ENCODE results near the gene CD274.

CD274 gene

DNA sequence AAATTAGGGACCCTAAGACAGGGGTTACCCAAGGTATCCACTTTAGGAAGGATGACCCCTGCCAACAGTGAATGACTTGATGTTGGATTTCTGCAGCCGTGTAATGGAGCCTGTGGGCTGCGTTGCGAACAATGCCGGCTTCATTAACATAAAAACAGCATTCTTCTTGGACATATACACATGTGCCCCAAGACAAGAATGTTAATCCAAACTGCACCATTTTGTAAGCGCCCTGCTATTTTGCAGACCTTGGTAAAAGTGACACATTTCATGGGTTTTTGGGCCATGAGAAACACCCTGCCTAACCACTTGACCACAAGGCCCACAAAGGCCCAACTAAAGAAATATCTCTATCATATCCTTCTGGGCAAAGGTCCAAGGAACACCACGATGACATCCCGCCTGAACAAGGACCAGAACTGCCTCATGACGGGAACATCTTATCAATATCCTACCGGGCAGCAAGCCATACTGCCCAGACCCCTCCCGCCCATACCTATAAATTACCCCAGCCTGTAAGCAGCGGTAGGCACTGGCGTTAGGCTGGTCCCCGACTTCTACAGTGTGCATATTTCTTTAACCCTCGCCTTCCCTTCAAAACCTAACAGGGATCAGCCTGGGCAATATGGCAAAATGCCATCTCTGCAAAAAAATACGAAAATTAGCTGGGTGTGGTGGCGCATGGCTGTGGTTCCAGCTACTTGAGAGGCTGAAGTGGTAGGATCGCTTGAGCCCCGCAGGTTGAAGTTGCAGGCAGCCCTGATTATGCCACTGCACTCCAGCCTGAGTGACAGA, 50.3 kb downstream of the CD274 start:
- no peak for DNase-seq (ENCODE audit: low read depth in 2 of 2)

DNA sequence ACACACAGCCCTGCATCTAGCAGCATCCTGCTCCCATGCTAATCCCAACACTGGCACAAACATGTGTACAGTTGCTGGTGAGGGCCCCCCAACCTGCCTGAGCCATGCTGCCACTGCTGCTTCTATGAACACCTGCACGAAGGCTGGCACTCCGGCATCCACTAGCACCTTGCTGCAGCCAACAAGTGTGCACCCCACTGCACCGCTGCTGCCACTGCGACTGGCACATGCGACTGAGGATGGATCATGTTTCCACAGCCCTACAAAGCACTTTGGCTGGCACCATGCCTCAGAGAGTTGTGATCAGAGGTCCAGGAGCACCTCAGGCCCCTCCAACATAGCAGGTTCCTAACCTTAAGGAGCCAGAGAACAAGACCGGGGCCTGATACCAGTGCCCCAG, 52.2 kb downstream of the CD274 start:
- no peak for DNase-seq (ENCODE audit: low read depth in 2 of 2)

- DNase-seq (ENCODE audit: low read depth in 2 of 2), result peak; percentile 95 to 96
Observed at GRCh38 chr9:5509573-5509972, 59.2 kb downstream of the CD274 start.

DNA sequence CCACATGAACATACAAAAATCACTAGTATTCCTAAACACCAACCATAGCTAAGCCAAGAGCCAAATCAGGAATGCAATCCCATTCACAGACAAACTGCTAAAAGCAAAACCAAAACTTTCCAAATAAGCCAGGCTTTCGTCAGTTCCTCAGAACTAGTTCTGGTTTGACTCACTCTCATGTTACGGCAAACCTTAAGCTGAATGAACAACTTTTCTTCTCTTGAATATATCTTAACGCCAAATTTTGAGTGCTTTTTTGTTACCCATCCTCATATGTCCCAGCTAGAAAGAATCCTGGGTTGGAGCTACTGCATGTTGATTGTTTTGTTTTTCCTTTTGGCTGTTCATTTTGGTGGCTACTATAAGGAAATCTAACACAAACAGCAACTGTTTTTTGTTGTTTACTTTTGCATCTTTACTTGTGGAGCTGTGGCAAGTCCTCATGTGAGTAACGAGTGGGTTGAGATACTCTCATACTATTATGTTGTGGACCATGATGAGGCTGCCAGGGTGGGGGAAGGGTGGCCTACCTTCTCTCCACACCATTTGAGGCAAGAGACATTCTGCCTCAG, 60.1 kb downstream of the CD274 start, which contains the start of gene PDCD1LG2:
TSS of gene PDCD1LG2 (plus strand) at position 172 of the 572 bp plus-strand sequence. CDS start 12,016 bp downstream, outside the sequence.
- DNase-seq (ENCODE audit: low read depth in 2 of 2), result peak; percentile 63 to 66

DNA sequence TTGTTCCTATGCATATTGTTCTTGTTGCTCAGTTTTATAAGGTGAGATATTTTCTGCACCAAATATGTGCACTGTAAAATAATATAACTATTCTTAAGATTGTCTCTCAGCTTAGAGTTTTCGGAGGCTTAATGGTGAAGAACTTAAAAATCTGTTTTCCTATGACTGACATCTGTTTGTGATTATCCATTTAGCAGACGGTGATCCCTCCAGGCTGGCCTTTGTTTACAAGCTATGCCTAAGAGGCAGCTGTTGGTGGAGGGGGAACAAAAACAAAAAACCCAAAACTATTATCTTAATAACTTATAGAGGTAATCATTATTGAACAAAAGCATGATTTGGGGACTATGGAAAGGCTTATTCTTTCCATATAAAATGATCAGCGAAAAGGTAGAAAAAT, 60.6 kb downstream of the CD274 start:
- no peak for DNase-seq (ENCODE audit: low read depth in 2 of 2)

GRCh38 chr9:5511476-5511875, 61.1 kb downstream of the CD274 start:
- no peak for DNase-seq (ENCODE audit: low read depth in 2 of 2)

DNA sequence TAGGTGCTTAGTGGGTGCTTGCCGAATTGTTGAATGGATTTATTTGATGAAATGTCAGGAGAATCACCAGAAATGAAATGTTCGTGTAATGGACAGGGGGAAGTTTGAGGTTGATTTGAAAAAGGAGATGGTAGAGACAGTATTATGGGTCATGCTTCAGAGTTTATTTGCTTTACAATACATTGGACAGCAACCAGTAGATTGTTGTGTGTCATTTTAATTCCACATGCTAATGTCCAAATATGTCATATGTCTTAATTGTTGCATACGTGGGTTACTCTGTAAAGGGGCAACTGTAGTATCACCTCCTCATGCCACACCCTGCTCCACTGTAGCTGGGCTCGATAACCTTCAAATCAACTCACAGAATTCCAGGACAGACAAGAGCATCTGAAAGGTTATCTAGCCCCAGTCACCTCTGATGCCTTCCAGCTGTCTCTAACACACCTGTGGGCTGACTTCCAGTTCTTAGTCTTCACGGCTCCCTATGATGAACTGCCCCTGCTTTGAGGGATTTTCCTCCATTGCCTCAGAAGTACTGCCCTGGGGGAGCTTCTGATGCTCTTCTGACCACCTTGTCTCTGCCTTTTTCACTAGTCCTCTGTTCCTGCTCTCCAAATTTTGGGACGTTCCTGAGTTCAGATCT, 61.7 kb downstream of the CD274 start:
- no peak for DNase-seq (ENCODE audit: low read depth in 2 of 2)

DNA sequence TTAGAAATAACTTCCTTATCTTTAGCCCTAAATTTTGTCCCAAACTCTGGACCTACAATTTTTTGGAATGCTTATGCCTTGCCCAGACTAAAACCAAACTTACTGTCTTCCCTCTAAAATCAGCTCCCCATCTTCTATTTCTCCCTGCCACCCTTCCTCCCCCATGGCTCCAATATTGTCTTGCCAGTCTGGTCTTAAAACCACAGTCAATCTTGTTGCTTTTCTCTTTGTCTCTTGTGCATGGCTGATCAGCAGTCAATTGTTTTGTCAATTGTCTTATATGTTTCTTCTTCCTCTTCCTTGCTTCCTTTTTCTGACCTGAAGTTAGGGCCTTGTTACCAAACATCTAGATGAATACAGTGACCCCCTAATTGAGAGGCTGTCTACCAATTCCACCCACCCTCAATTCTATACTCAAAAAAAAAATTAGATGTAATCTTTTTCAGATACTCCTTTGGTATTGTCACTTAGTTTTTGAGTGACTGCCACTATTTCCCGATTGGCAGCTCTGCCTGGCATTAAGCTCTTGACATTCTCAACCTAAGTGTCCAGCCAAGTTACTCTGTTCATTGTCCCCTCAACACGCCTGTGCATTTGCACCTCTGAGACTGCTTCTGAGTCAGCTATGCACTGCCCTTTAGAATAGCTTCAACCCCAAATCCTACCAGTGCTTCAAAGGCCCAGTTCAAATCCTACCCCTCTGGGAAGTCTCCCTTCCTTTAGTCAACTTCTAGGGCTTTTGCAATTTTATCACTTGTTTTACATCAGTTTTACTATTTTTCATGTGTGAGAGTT, 62.5 kb downstream of the CD274 start:
- no peak for DNase-seq (ENCODE audit: low read depth in 2 of 2)

DNA sequence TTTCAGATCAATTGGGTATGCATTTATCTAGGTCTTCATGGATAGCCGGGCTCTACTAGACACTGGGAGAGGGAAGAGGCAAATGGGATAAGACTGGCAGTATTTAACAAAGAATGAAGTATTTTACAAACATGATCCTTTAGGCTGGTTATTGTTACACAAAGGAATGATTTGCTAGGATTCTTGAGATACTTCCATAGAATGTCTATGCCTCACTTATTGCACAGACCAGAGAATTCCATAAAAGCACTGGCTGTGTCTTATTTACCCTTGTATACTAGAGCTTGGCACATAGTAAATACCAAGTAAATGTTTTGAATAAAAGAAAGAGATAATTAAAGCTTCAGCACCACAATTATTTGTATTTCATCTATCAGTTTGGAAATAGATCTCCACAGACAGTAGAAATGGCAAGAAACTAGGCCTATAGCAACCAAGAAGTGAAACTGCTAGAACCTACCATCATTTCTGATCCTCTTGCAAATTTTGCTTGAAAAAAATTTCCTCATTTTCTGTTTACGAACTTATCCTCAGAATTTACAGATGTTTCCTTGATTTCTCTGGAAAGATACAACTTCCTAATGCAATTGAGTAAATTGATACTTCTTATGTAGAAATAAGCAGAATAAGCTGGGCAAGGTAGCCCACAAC, 63.7 kb downstream of the CD274 start:
- DNase-seq (ENCODE audit: low read depth in 2 of 2), result no peak

DNA sequence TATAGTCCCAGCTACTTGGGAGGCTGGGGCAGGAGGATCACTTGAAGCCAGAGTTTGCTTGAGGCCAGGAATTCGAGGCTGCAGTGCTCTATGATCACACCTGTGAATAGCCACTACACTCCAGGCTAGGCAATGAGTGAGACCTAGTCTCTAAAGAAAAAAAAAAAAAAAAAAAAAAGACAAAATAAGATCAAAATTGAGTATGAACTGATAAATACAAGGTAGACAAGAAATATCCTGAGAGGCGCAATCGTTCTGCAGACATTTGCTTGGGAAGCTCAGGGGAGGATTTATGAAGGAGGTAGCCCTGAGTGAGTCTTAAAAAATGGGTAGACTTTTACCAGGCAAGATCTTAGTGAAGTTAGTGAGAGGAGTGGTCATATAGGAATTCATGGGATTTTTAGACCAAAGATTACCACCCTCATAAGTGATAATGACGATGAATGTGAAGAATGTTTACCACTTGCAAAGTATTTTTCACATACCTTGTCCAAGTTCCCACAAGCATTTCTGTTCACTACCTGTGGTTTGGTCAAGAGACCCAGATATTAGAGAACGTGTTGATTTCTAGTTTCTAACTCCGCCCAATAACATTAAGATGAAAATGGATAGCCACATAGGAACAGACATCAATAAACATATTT, 64.4 kb downstream of the CD274 start:
- no peak for DNase-seq (ENCODE audit: low read depth in 2 of 2)

DNA sequence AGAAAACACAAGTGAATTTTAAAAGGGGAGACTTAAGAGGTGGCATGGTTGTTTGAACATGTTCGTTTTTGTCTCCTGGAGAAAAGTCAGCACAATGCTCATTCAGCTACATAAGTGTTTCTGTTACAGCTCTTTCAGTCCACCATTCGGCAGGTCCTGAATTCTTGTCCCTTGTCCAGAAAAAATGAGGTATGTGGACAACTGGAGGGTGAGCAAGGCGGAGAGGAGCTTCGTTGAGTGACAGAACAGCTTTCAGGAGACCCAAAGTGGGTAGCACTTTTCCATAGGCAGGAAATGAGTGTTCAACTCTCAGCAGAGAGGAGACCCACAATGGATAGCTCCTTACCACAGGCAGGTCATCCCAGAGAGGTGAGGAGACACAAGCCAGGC, 64.9 kb downstream of the CD274 start:
- no peak for DNase-seq (ENCODE audit: low read depth in 2 of 2)

DNA sequence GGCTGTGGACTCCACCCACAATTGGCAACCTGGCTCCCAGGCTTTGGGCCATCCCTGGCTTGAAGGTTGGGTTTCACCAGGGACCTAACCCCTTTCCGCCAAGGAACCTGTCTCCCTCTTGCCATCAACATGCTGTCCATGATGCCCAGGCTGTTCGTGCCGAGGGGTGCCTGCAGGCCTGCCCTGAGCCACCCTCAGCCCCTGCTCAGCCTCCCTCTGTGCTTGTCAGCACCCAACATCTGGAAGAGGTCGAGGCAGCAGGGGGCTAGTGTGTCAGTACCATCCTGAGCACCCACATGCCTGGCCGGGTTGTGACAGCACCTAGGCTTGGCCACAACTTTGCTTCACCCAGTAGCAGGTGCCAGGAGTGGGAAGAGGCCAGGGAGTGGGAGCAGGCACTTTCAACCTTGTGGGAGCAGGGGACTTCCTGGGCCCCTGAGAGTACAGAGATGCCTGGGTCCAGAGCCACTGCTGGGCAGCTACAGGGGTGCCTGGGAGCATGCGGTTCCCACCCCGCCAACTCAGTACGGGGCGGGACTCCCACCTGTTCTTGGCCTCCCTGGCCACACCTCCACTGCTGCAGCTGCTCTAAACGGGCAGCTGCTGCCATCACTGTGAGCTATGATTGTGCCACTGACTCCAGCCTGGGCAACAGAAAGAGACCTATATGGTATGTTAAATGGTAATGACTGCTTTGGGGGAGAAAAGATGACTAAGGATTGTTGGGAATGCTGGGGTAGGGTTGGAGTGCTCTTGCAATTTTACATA, 66.3 kb downstream of the CD274 start:
- DNase-seq (ENCODE audit: low read depth in 2 of 2), result no peak

DNA sequence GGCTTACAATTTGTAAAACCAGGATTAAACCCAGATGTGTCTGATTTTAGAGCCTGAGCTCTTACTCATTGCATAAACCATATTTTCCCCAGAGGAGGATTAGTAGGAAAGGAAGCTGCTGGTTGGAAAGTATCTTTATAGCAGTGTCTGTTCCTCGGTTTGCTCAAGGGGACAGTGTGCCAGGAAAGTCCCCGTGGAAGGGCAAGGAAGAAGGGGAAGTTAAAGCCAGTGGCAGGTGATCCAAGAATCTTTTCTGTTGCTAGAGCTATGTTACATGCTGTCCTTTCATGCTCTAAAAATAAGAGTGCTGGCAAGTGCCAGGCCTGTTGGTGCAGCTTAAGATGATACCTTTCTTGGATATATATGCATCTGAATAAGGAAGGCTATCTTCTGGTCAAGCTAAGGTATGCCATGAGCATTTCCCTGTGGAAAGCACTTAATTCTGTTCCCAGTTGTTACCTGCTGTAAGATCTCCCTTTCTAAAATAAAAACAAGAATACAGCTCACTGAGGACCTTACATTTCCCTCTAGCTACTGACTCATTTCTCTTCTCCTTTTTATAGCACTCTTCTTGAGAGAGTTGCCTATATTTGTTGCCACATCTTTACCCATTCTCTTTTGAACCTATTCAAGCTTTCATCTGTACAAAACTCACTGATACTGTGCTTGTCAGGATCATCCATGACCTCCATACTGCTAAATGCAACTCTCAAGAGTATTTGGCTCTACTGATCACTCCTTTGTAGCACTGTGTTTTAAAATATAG, 68.0 kb downstream of the CD274 start:
- peak in 1 of 2 experiments; percentile 57 for DNase-seq (ENCODE audit: low read depth in 2 of 2)

DNA sequence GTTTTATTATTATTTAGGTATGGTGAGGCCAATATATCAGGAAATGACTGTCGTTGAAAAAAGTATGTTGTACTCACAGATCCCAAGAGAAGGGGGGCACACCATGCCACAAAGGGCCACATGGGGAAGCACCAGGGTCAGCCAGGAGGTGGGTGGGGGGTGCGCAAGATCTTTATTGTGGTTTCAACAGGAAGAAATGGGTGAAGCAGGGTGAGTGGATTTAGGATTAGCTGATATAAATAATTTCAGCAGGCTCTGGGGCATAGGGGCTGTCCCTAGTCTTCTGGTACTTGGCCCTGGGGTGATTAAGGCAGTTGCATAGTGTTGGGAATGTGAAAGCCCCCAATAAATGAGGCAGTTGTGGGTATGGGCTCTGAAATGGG, 68.6 kb downstream of the CD274 start:
- DNase-seq (ENCODE audit: low read depth in 2 of 2), result no peak

Data from fibroblast of skin of left quadriceps (primary cell).